ENCODE data around the gene EFNB2. TPM values are rescaled to one million over a fixed set of nuclear protein-coding genes. Genes with fewer than 3 reads are reported as not detected.

EFNB2 gene
- total and polyA plus RNA-seq, 2 donors from 2014 or later = 12.7 to 32.8 TPM

GRCh38 chr13:106575896-106576295 is 40.4 kb upstream of the EFNB2 start:
- H3K4me1 ChIP-seq (ENCODE audit: control insufficient read depth in 2 of 3, insufficient read depth in 2 of 3, low read depth in 1 of 3, low read length in 3 of 3) = no peaks in the 10 kb centered on the region
- DNase-seq (no peak), FAIRE-seq (no peak)
- no peak overlapping the region for H3K9ac ChIP-seq (ENCODE audit: low read length in 3 of 3)
- no peaks in the 10 kb centered on the region for H3K27me3 ChIP-seq (ENCODE audit: control insufficient read depth, insufficient read depth, low read length)
- no peaks in the 10 kb centered on the region for H3K9me3 ChIP-seq (ENCODE audit: control insufficient read depth in 2 of 3, insufficient read depth in 1 of 3, low read length in 3 of 3)
- TF ChIP-seq, protein P1, sequence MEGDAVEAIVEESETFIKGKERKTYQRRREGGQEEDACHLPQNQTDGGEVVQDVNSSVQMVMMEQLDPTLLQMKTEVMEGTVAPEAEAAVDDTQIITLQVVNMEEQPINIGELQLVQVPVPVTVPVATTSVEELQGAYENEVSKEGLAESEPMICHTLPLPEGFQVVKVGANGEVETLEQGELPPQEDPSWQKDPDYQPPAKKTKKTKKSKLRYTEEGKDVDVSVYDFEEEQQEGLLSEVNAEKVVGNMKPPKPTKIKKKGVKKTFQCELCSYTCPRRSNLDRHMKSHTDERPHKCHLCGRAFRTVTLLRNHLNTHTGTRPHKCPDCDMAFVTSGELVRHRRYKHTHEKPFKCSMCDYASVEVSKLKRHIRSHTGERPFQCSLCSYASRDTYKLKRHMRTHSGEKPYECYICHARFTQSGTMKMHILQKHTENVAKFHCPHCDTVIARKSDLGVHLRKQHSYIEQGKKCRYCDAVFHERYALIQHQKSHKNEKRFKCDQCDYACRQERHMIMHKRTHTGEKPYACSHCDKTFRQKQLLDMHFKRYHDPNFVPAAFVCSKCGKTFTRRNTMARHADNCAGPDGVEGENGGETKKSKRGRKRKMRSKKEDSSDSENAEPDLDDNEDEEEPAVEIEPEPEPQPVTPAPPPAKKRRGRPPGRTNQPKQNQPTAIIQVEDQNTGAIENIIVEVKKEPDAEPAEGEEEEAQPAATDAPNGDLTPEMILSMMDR (IDR thresholded peaks at IDR 0.05; ENCODE audit: borderline replicate concordance, extremely low read depth, insufficient read depth) = no peak
- intact Hi-C loops (cut with DNase I) = no loop called here
- no peak overlapping the region for H3K27ac ChIP-seq (ENCODE audit: low read depth in 2 of 2, low read length in 2 of 2)
- no peak overlapping the region for H3K4me3 ChIP-seq (ENCODE audit: low read length in 3 of 3)
- H3K36me3 ChIP-seq (ENCODE audit: control insufficient read depth in 2 of 3, insufficient read depth in 3 of 3, low read length in 3 of 3) = no peaks in the 10 kb centered on the region

GRCh38 chr13:106573868-106574267 is 38.4 kb upstream of the EFNB2 start:
- intact Hi-C loops (cut with DNase I) = no loop called here
- FAIRE-seq (no peak), DNase-seq (no peak)
- Histone ChIP-seq H3K27ac (ENCODE audit: low read depth in 2 of 2, low read length in 2 of 2) (no peak overlapping the region), H3K27me3 (ENCODE audit: control insufficient read depth, insufficient read depth, low read length) (no peaks in the 10 kb centered on the region), H3K4me3 (ENCODE audit: low read length in 3 of 3) (no peak overlapping the region), H3K36me3 (ENCODE audit: control insufficient read depth in 2 of 3, insufficient read depth in 3 of 3, low read length in 3 of 3) (no peaks in the 10 kb centered on the region), H3K9me3 (ENCODE audit: control insufficient read depth in 2 of 3, insufficient read depth in 1 of 3, low read length in 3 of 3) (no peaks in the 10 kb centered on the region), H3K4me1 (ENCODE audit: control insufficient read depth in 2 of 3, insufficient read depth in 2 of 3, low read depth in 1 of 3, low read length in 3 of 3) (no peaks in the 10 kb centered on the region), H3K9ac (ENCODE audit: low read length in 3 of 3) (no peak overlapping the region)
- TF ChIP-seq, protein P1 (IDR thresholded peaks at IDR 0.05; ENCODE audit: borderline replicate concordance, extremely low read depth, insufficient read depth) = no peak

GRCh38 chr13:106573284-106573846 is 37.9 kb upstream of the EFNB2 start:
- Histone ChIP-seq H3K4me3 (ENCODE audit: low read length in 3 of 3) (no peak overlapping the region), H3K27ac (ENCODE audit: low read depth in 2 of 2, low read length in 2 of 2) (no peak overlapping the region), H3K9me3 (ENCODE audit: control insufficient read depth in 2 of 3, insufficient read depth in 1 of 3, low read length in 3 of 3) (no peaks in the 10 kb centered on the region), H3K4me1 (ENCODE audit: control insufficient read depth in 2 of 3, insufficient read depth in 2 of 3, low read depth in 1 of 3, low read length in 3 of 3) (peaks cover 0 to 1% (median 1%) of the 10 kb centered on the region in 3 donors), H3K9ac (ENCODE audit: low read length in 3 of 3) (no peak overlapping the region), H3K36me3 (ENCODE audit: control insufficient read depth in 2 of 3, insufficient read depth in 3 of 3, low read length in 3 of 3) (no peaks in the 10 kb centered on the region), H3K27me3 (ENCODE audit: control insufficient read depth, insufficient read depth, low read length) (no peaks in the 10 kb centered on the region)
- intact Hi-C loops (cut with DNase I) = no loop called here
- TF ChIP-seq, protein P1 (IDR thresholded peaks at IDR 0.05; ENCODE audit: borderline replicate concordance, extremely low read depth, insufficient read depth) = no peak
- FAIRE-seq (no peak), DNase-seq (no peak)
